ENCODE measurements around the gene GRIK4.

Gene GRIK4

GRCh38 chr11:120608061-120608460, 96.5 kb downstream of the GRIK4 start:
- H3K4me3 ChIP-seq (replicated peaks in 1 of 2; ENCODE audit: low read depth in 2 of 2, low read length in 2 of 2) = no peak overlapping the region
- TF ChIP-seq CTCF (IDR thresholded peaks at IDR 0.05; ENCODE audit: low read depth, low read length) = no peak
- DNase-seq (ENCODE audit: low read depth in 2 of 2) = no peak

- TF ChIP-seq CTCF (IDR thresholded peaks at IDR 0.05; ENCODE audit: low read depth, low read length) = no peak
- no peak overlapping the region for H3K4me3 ChIP-seq (replicated peaks in 1 of 2; ENCODE audit: low read depth in 2 of 2, low read length in 2 of 2)
- no peak for DNase-seq (ENCODE audit: low read depth in 2 of 2)
These were observed 97.2 kb downstream of the GRIK4 start for GRCh38 chr11:120608760-120609211.

- no peak overlapping the region for H3K4me3 ChIP-seq (replicated peaks in 1 of 2; ENCODE audit: low read depth in 2 of 2, low read length in 2 of 2)
- no peak for TF ChIP-seq CTCF (IDR thresholded peaks at IDR 0.05; ENCODE audit: low read depth, low read length)
- no peak for DNase-seq (ENCODE audit: low read depth in 2 of 2)
These were observed 98.6 kb downstream of the GRIK4 start for GRCh38 chr11:120610111-120610510.

GRCh38 chr11:120611581-120611980, 100.0 kb downstream of the GRIK4 start:
- DNase-seq (ENCODE audit: low read depth in 2 of 2) = no peak
- TF ChIP-seq CTCF (IDR thresholded peaks at IDR 0.05; ENCODE audit: low read depth, low read length) = no peak
- no peak overlapping the region for H3K4me3 ChIP-seq (replicated peaks in 1 of 2; ENCODE audit: low read depth in 2 of 2, low read length in 2 of 2)

GRCh38 chr11:120612513-120613263, 101.1 kb downstream of the GRIK4 start:
- no peak overlapping the region for H3K4me3 ChIP-seq (replicated peaks in 1 of 2; ENCODE audit: low read depth in 2 of 2, low read length in 2 of 2)
- peak; percentile 5 to 21 for DNase-seq (ENCODE audit: low read depth in 2 of 2)
- TF ChIP-seq CTCF (IDR thresholded peaks at IDR 0.05; ENCODE audit: low read depth, low read length) = no peak

- no peak for TF ChIP-seq CTCF (IDR thresholded peaks at IDR 0.05; ENCODE audit: low read depth, low read length)
- no peak for DNase-seq (ENCODE audit: low read depth in 2 of 2)
- H3K4me3 ChIP-seq (replicated peaks in 1 of 2; ENCODE audit: low read depth in 2 of 2, low read length in 2 of 2) = no peak overlapping the region
These were observed 102.0 kb downstream of the GRIK4 start for GRCh38 chr11:120613264-120614226.

Data from cardiac fibroblast (primary cell).